ENCODE data around the gene TCF23. TPM values are rescaled to one million over a fixed set of nuclear protein-coding genes. Genes with fewer than 3 reads are reported as not detected.
A peak's percentile ranks its signal among the peaks of the same experiment; 100 is the strongest.

Gene TCF23
- polyA plus RNA-seq, 5 donors, result 0.06 to 0.15 (median 0.12) TPM

- DNase-seq, result no peak
Measured at GRCh38 chr2:27127883-27128667, 20.7 kb upstream of the TCF23 start.

GRCh38 chr2:27128668-27129571 is 19.9 kb upstream of the TCF23 start:
- no peak for DNase-seq

GRCh38 chr2:27130396-27130795 is 18.4 kb upstream of the TCF23 start:
- no peak for DNase-seq

GRCh38 chr2:27131429-27131828 is 17.4 kb upstream of the TCF23 start:
- DNase-seq, result no peak

GRCh38 chr2:27133195-27133875 is 15.5 kb upstream of the TCF23 start:
- no peak for DNase-seq

GRCh38 chr2:27133905-27134780 is 14.7 kb upstream of the TCF23 start, which contains the start of gene PREB:
PREB (minus strand) TSS chr2:27134636; CDS start chr2:27134421, 215 bp downstream.
- peak; percentile 97 to 98 for DNase-seq

GRCh38 chr2:27134781-27135477 is 13.9 kb upstream of the TCF23 start:
- no peak for DNase-seq

- DNase-seq, result no peak
Measured at GRCh38 chr2:27135478-27135955, 13.3 kb upstream of the TCF23 start.

- DNase-seq, result no peak
Measured at GRCh38 chr2:27136751-27137150, 12.1 kb upstream of the TCF23 start.

- DNase-seq, result no peak
Measured at GRCh38 chr2:27137322-27137935, 11.4 kb upstream of the TCF23 start.

- DNase-seq, result no peak
Measured at GRCh38 chr2:27138111-27138510, 10.7 kb upstream of the TCF23 start.

- no peak for DNase-seq
Measured at GRCh38 chr2:27139310-27139709, 9.5 kb upstream of the TCF23 start, which contains the start of gene PRR30. PRR30 (minus strand) TSS chr2:27139410; CDS start chr2:27138329, 1,081 bp downstream.

GRCh38 chr2:27143285-27143684 is 5.5 kb upstream of the TCF23 start:
- no peak for DNase-seq

- no peak for DNase-seq
Measured at GRCh38 chr2:27145682-27146081, 3.1 kb upstream of the TCF23 start.

- no peak for DNase-seq
Measured at GRCh38 chr2:27147935-27148334, 869 bp upstream of the TCF23 start.

GRCh38 chr2:27149570-27150405 is 984 bp downstream of the TCF23 start:
- no peak for DNase-seq

- no peak for DNase-seq
Measured at GRCh38 chr2:27150639-27151230, 1.9 kb downstream of the TCF23 start.

GRCh38 chr2:27152102-27152795 is 3.4 kb downstream of the TCF23 start:
- DNase-seq, result no peak
